HG03097 (cell line): ENCODE measurements around the gene OSER1.
"Not testable (repeated sequence)": the region's sequence is repeated elsewhere in the genome, so short reads cannot be mapped to it uniquely, and the experiment has no call there.

ENCODE experiments used
- ATAC-seq: cut with Tn5 transposase; IDR thresholded peaks from one replicate; pipeline ENCODE4 v1.9.1; 2021; ENCODE audit not compliant: unreplicated experiment, low FRiP score

The OSER1 gene

DNA sequence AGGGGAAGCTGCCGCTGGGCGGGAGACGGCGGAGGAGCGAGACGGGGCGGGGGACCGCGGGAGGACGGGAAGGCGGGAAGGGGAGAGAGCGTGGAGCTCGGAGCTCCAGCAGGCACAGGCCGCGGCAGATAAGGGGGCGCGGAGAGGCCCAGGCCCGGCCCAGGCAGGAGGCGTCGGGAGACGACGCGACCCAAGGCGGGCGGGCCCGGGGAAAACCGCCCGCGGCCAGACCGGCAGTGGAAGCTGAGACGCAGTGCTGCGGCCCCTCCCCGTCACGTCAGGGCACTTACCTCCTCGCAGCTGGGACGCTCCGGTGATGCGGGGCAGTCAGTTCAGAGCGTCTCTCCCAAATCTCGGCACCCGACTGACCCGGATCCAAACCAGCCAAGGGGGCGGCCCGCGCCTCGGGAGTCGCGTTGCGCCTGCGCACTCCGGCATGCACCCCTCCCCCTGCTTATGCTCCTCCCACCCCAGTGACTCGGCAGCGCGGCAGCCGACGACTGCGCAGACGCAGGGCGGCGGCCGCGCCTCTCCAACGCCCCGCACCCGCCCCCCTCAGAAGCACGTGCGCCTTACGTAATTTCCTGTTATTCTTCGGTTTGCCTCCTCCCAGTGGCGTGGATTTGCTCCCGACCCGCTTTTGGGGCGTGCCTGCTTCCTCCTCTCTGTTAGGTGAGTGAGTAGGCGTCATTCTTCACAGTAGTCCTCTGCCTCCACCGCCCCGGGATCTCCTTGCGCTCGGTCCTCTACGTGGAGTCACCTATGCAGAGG, at the start of gene OSER1:
TSS of gene OSER1 (minus strand) at position 366 of the 771 bp plus-strand sequence. CDS start 3,814 bp downstream, outside the sequence.
- peak; percentile 76 for ATAC-seq

DNA sequence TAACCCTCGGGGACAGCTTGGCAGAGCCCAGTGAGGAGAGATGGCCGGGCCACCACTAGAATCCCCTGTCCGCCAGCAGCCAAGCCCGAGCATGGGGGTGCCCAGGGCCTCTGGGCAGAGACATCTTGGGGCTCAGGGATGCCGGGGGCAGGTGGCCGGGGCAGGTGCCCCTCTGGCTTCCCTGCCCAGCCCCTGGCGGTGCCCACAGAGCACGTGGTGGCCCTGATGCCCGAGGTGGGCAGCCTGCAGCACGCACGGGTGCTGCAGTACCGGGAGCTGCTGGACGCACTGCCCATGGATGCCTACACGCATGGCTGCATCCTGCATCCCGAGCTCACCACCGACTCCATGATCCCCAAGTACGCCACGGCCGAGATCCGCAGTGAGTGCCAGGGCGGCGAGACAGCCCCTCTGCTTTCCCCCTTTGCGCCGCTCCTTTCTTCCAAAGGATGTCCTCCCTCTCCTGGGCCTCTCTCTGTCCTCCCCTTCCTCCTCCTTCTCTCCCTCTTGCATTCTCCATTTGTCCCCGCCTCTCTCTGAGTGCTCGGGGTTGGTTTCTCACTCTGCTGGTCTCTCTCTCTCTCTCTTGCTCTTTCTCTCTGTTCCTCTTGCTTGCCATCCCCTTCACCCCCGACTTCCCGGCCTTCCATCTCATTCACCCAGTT, 47.8 kb upstream of the OSER1 start:
- ATAC-seq, result no peak

DNA sequence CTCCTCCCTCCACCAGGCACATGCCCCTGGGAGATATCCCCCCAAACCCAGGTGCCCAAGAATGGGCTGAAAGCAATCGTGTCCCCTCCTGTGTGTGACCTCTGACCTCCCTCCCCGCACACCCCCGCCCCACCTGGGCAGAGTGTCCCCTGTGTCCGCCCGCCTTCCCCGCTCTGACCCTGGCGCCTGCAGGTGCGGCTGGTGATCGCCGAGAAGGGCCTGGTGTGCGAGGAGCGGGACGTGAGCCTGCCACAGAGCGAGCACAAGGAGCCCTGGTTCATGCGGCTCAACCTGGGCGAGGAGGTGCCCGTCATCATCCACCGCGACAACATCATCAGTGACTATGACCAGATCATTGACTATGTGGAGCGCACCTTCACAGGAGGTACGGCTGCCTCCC, 46.4 kb upstream of the OSER1 start:
- no peak for ATAC-seq

DNA sequence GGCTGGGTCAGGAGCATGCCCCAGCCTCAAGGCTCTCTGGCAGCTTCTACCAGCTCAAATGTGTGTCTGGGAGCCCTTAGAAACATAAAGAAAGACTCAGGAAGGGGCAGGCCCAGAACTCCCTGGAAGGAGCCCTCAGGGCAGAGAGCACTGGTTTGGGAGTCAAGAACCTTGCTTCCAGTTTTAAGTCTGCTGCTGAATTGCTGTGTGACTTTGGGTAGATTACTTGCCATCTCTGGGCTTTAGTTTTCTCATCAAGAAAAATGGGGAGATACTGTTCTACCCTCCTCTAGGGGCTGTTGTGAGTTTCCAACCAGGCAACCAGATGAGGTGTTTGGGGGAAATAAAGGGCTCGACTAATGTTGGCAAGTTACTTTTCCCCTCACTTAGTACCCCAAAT, 45.4 kb upstream of the OSER1 start:
- no peak for ATAC-seq

DNA sequence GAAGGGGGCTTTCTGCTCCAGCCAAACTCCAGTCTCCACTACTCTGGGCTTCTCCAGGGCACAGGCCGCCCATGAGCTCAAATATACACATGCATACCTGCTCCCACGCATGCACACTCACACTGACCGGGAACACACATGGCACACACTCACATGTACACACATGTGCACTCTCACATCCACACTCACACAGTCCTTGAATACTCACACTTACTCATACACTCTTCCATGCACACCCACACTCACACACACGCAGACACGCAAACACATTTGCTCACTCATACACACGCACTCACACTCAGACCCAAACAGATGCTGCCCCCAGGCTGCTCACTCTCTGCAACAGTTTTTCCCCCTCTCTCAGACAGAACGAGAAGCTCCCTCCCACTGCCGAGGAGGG, 43.5 kb upstream of the OSER1 start:
- no peak for ATAC-seq

DNA sequence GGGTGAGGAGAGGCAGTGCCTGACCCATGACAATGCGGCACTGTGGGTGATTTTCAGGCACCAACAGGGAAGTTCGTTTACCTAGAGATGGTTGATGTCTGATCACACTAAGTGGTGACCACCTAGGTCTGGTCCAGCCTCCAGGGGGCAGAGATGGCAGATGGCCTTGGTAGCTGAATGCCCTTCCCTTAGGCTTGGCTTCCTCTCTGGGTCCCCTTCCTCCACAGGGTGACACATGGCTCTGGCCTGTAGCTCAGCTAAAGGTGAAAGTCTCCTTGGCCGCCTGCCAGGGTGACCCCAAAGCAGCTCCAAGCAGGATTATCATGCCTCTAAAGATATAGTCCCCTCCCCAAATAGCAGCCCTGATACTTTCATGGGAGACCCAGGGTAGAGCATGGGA, 43.0 kb upstream of the OSER1 start:
- ATAC-seq, result no peak

DNA sequence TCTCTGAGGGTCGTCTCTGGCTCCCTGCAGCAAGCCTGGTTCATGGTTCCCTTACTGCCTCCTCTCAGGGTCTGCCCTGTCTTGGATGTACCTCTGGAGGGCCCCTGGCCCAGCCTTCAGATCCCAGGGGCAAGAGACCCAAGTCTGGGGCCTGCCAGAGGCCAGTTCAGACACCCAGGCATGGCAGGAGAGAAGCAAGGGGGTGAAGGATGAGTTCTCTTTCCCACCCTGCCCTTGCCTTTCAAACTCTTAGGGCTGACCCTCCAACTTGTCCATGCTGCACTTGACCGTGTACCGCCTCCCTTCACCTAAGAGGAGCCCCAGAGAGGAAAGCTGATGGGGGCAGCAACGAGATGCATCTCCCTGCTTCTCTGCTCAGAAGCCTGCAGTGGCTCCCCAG, 40.7 kb upstream of the OSER1 start:
- ATAC-seq, result no peak

DNA sequence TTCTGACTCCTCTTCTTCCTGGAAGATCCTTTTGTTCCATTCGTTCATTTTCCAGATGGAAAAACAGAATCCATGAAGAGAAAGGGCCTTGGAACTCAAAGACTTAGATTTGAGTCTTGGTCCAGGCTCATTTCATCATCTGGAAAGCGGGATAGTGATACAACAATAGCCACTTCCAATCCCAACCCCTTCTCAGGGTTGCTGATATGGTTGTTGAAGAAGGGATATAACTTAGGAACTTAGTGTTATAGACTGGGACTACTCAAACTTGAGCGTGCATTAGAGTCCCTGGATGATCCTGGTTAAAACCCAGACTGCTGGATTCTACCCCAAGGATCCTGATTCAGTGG, 37.8 kb upstream of the OSER1 start:
- no peak for ATAC-seq

DNA sequence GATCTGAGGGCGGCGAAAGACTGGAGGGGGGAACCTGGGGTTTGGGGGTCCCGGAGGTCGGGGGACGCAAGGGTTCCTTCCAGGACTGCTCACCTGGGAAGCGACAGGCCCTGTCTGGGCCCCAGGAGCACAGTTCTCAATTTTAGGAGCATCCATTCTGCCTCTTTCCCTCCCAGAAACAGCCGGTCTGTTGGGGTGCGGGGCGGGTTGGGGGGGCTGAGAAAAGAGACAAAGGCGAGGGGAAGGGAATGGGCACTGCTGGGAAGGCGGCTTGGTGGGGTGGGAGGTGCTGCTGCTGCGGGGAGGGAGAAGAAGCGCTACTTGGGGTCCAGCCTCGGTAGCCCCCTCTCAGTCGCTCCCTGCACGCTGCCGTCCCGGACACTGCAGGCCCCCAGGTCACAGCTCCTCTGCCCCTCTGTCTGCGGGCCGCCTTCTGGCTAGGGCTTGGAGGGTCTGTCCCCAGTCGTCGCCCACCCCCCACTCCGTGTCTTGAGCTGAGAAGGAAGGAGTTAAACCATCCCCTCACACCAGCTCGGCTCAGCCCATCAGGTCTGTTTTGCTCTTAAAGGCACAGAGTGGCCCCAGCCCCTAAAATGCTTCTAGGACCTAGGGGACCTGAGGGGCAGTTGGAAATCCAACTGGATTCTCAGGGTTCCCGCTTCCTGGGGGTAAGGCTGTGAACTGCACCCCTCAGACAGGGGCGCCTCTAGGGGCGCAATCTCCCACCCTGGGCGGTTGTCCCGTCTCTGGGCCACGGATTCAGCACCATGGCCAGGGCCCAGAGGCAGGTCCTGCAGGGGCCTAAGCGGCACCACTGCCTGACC, 37.2 kb upstream of the OSER1 start:
- ATAC-seq, result no peak

DNA sequence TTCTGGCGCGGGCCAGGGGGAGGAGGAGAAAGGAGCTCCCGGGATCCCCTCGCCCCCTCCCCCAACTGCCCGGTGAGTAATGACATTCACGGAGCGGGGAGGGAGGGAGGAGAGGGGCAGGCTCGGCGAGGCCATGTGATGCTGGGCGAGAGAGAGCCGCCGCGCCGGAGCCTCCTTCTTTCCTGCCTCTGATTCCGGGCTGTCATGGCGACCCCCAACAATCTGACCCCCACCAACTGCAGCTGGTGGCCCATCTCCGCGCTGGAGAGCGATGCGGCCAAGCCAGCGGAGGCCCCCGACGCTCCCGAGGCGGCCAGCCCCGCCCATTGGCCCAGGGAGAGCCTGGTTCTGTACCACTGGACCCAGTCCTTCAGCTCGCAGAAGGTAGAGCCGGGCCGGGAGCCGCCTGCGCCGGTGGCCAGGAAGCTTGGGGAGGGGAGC, 36.6 kb upstream of the OSER1 start, which contains the start of gene GDAP1L1:
TSS of gene GDAP1L1 (plus strand) at position 178 of the 441 bp plus-strand sequence. CDS start at position 205, 27 bp downstream.
- ATAC-seq, result no peak

DNA sequence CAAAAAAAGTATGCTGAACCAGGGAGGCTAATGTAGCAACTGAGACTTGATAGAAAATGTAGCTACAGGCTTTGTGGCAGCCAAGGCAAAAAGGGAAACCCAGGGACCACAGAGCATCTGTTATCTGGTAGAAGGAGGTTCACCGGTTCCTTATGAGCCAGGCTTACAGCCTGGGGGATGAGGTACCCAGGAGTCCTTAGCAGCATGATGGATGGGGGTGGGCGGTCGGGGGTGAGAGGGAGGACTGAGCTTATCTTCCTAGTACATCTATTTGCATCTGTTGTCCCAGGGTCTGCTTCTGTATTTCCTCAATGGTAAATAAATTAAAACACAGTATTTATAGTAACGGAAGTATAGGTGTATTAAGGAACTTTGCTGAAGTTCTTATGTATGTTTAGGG, 35.4 kb upstream of the OSER1 start:
- ATAC-seq, result no peak

DNA sequence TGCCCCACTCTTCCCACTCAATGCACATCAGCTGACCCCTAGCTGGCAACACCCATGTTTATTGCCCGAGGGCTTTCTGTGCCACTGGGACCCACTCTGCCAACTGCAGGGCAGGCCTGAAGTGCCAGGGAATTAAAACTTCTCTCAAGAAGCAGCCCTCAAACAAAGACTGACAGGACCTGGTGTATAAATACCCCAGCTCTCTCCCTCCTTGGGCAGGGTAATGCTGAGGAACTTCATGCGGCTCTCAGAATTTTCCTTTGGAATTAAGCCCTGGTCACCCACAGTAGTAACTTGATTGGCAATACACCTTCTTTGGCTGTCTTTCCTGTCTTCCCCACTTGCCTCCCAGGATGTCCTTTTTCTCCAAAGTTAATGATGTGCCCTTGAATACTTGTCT, 31.2 kb upstream of the OSER1 start:
- no peak for ATAC-seq

DNA sequence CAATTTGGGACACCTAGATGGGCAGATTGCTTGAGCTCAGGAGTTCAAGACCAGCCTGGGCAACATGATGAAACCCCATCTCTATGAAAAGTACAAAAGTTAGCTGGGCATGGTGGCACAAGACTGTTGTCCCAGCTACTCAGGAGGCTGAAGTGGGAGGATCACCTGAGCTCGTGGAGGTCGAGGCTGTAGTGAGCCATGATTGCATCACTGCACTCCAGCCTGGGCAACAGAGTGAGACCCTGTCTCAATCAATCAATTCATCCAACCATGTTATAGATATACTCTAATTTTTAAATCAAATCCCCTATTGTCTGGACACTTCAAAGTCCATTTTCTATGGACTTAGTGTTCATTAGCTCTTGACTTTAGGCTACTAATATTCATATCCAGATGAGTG, 26.3 kb upstream of the OSER1 start:
- not testable (repeated sequence) for ATAC-seq

DNA sequence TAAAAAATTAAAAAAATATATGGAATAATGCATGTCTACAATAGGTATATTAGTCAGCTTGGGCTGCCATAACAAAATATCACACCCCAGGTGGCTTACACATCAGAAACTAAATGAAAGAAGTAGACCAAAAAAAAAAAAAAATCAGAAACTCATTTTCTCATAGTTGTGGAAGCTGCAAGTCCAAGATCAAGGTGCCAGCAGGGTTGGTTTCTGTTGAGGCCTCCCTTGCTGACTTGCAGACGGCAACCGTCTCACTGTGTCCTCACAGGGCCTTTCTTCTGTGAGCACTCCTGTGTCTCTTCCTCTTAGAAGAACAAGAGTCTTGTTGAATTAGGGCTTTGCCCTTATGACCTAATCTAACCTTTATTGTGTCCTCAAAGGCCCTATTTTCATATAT, 25.1 kb upstream of the OSER1 start:
- ATAC-seq, result no peak

DNA sequence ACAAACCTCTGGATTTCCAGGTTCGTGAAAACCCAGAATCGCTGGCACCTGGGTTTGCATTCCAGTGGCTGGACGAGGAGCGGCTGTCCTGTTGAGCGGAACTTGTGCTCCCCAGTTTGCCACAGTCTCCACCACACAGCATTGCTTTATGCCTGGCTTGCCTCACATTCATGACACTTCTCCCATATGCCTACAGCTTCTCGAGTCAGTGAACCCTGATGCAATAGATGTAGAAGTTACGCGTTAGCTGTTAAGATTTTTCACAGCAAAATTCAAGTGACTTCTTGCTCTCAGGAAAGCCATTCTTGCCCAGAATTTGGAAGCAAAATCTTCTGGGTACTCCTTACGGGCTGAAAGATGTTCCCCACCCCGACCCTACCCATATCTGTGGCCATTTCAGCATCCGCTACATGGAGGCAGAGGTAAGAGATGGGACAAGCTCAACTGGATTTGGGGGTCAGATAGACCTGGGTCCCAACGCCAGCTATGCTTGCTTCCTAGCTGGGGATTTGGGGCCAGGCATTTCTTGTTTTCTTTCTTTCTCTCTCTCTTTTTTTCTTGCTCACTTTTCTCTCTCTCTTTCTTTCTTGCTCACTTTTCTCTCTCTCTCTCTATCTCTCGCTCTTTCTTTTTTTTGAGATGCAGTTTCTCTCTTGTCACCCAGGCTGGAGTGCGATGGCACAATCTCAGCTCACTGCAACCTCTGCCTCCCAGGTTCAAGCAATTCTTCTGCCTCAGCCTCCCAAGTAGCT, 24.2 kb upstream of the OSER1 start:
- no peak for ATAC-seq

DNA sequence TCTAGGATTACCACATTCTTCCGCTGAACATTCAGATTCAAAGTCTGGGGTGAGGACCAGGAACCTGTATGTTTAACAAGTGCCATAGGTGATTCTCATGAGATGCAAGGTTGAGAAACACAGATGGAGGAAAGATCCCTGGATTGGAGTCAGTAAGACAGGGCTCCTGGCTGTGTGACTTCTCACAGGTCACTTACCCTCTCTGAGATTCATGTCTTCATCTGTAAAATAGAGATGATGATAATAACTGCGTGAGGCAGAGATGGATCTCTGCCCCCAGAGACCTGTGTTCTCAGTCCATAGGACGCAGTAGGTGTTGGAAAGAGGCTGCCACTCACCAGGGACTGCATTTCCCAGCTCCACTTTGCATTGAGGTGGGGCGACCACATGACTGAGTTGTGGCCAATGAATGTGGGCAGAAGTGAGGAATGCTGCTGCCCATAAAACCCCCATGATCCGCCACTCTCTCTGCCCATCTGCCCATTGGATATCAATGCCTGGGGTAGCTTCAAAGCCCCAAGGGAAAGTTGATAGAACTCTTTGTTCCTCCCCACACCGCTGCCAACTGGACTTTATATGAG, 23.0 kb upstream of the OSER1 start:
- ATAC-seq, result no peak

DNA sequence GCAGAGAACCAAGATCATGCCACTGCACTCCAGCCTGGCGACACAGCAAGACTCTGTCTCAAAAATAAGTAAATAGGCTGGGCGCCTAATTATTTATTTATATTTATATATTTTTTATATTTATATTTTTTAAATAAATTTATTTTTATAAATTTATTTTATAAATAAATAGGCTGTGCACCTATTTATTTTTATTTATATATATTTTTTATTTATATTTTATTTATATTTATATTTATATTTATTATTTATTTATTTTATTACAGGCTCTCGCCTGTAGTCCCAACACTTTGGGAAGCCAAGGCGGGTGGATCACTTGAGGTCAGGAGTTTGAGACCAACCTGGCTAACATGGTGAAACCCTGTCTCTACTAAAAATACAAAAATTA, 21.9 kb upstream of the OSER1 start:
- not testable (repeated sequence) for ATAC-seq

DNA sequence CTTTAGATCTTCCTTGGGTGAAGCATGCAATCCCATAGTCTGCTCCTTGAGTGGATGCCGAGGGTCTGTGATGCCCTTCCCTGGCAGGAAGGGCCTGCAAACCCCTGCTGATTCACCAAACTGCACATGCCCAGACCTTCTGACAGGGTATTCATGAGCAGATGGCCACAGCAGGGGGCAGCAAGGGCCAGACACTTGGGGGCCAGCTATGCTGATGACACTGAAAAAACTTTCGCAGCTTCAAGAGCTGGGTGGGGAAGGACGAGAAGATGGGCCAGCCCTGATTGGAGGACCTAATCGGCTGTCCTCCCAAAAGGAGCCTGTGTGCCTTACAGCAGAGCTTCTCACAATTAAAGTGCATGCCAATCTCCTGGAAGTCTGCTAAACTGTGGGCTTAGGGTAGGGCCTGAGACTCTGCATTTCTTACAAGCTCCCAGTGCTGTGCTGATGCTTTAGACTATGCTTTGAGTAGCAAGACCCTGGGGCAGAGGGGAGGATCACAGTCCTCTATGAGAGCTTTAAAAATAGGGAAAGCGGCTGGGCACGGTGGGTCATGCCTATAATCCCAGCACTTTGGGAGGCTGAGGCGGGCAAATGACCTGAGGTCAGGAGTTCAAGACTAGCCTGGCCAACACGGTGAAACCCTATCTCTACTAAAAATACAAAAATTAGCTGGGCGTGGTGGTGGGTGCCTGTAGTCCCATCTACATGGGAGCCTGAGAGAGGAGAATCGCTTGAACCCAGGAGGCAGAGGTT, 21.3 kb upstream of the OSER1 start:
- no peak for ATAC-seq

DNA sequence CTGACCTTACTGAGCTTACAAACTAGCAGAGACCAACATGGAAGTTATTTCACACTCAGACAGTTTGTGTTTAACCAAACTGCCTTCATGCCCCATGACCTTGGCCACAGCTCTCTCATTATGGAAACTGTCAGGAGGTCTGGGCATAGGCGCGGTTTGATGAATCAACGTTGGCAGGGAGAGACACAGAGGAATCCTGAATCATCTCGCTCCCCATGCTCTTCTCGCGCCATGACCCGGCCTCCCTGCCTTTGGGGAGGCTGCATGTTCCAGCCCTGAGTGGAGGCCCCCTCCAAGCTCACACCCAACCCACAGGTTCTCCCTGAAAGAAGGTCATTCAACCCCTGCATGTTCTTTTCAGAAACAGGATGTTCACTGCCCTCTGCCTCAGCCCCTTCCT, 20.6 kb upstream of the OSER1 start:
- ATAC-seq, result no peak
